DMS153 treated with DMSO at 0.1 percent for 48 hours (cell line): Measurements from ENCODE around the gene RD3L.

Experiments used
- DNase-seq: peaks from one replicate; lab custom pipeline; 2025; ENCODE audit not compliant: unreplicated experiment; lab: John Stamatoyannopoulos, UW

Gene RD3L

GRCh38 chr14:103897075-103897947, 45.0 kb downstream of the RD3L start:
- no peak for DNase-seq

- no peak for DNase-seq
These were observed 45.8 kb downstream of the RD3L start for GRCh38 chr14:103896578-103896977.

GRCh38 chr14:103894723-103895059, 47.6 kb downstream of the RD3L start:
- no peak for DNase-seq

- no peak for DNase-seq
These were observed 48.2 kb downstream of the RD3L start for GRCh38 chr14:103894034-103894722.

- no peak for DNase-seq
These were observed 50.1 kb downstream of the RD3L start for GRCh38 chr14:103892247-103892646.

GRCh38 chr14:103891667-103892215, 50.6 kb downstream of the RD3L start:
- DNase-seq, result no peak

GRCh38 chr14:103890821-103891666, 51.3 kb downstream of the RD3L start:
- no peak for DNase-seq
